ENCODE measurements around the gene MKS1.

The MKS1 gene

DNA sequence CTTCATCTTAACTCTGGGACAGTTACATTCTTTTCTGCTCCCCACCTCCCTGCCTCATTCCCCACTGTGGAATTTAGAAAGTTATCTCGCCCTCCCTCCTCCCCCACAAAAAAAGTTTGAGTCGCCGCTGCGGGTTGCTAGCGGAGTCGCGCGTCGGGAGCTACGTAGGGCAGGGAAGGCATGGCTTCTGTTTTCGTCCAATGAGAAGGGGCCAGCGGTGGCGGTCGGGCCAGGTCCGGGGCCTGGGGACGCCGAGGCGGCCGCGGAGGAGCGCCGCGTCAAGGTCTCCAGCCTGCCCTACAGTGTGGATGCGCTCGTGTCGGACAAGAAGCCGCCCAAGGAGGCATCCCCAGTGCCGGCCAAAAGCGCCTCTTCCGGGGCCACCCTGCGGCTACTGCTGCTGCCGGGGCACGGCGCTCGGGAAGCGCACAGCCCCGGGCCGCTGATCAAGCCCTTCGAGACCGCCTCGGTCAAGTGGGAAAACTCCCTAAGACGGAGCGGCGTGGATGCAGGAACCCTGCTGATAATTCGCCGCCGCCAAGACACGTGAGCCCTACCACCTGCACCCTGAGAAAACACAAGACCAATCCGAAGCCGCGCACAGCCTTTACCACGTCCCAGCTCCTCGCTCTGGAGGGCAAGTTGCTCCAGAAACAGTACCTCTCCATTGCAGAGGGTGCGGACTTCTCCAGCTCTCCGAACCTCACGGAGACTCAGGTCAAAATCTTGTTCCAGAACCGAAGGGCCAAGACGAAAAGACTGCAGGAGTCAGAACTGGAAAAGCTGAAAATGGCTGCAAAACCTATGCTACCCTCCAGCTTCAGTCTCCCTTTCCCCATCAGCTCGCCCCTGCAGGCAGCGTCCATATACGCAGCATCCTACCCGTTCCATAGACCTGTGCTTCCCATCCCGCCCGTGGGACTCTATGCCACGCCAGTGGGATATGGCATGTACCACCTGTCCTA is 61.9 kb downstream of the MKS1 start:
- DNase-seq, result peak; percentile 33

Measured in activated T-cell treated with anti-CD3 and anti-CD28 coated beads for 4 hours (primary cell).